Sigmoid colon (tissue), 7 donors: Measurements from ENCODE around the gene SMYD3. TPM values are rescaled to one million over a fixed set of nuclear protein-coding genes. Genes with fewer than 3 reads are reported as not detected.
"Not testable (repeated sequence)": the region's sequence is repeated elsewhere in the genome, so short reads cannot be mapped to it uniquely, and the experiment has no call there.

ENCODE experiments used
- DNase-seq: peaks from one replicate; pipeline ENCODE4 v3.0.0-alpha.2; 2019
- H3K27ac ChIP-seq, 4 donors: fragments of 200-600 bp; sonication (generic); one replicate each; pipeline ENCODE4 v1.5.1; 2016 to 2019; ENCODE audit warnings: mild to moderate bottlenecking in 1 of 4
- H3K27me3 ChIP-seq, 3 donors: fragments of 200-600 bp; sonication (generic); one replicate each; pipeline ENCODE4 v1.5.1; 2019; ENCODE audit warnings: mild to moderate bottlenecking in 1 of 3
- H3K36me3 ChIP-seq, 4 donors: fragments of 200-600 bp; sonication (generic); one replicate each; pipeline ENCODE4 v1.5.1; 2016 to 2019
- H3K4me1 ChIP-seq, 4 donors: fragments of 200-600 bp; sonication (generic); one replicate each; pipeline ENCODE4 v1.5.1; 2017 to 2019
- H3K4me3 ChIP-seq, 4 donors: fragments of 200-600 bp; sonication (generic); one replicate each; pipeline ENCODE4 v1.5.1; 2017 to 2019; ENCODE audit warnings: mild to moderate bottlenecking in 2 of 4, moderate library complexity in 1 of 4
- H3K9me3 ChIP-seq, 4 donors: fragments of 200-600 bp in 3 of 4; sonication (generic) in 3 of 4; one replicate each; pipeline versions ENCODE4 v1.5.1 to v1.6.1; 2013 to 2019
- EP300 ChIP-seq, 4 donors: sonication (generic); formaldehyde crosslinking; IDR thresholded peaks; one replicate each; pipeline ENCODE4 v1.6.1; 2017; ENCODE audit warnings: antibody characterized with exemption in 4 of 4
- POLR2A ChIP-seq, 2 donors: fragments of 450-650 bp; IDR thresholded peaks; one replicate each; pipeline ENCODE4 v1.6.1; 2016; ENCODE audit warnings: antibody characterized with exemption in 2 of 2, mild to moderate bottlenecking in 2 of 2, moderate library complexity in 2 of 2
- POLR2AphosphoS5 ChIP-seq, 4 donors: sonication (generic); formaldehyde crosslinking; IDR thresholded peaks; one replicate each; pipeline ENCODE4 v1.6.1; 2017; ENCODE audit warnings: antibody characterized with exemption in 4 of 4
- WGBS, 2 donors: extraction: QIAGEN DNeasy Blood & Tissue Kit; methylation state at CpG; one replicate each; pipeline ENCODE4 v1.1.7; 2013; 5-methylcytosine and 5-hydroxymethylcytosine counted together
- intact Hi-C: fragments of 100-400 bp; cut with DNase I; formaldehyde crosslinking; loops from one replicate; pipeline ENCODE4 v1.15.1; 2023
- polyA plus RNA-seq, 3 donors: library from polyadenylated mRNA; stranded (reverse); fragments of 200-250 nt; gene quantifications; one replicate each; pipeline ENCODE4 v1.2.3, GENCODE V29; 2013
- total RNA-seq, 4 donors: library from RNA; depleted of rRNA; stranded (reverse); fragments of >200 nt; gene quantifications; one replicate each; pipeline ENCODE4 v1.1.0, GENCODE V29; 2016
- TF ChIP-seq, protein P1 (sequence below), 4 experiments: fragments of 450-650 bp in 3 of 4; fragments of 200-600 bp in 1 of 4; IDR thresholded peaks; one replicate each; pipeline ENCODE4 v1.5.1; 2016 to 2019; ENCODE audit warnings: antibody characterized with exemption in 4 of 4, mild to moderate bottlenecking in 3 of 4, moderate library complexity in 2 of 4
- donor health status: healthy with polysubstance abuse.
- donor health status: Bipolar disorder and iron deficiency.
- donor health status: healthy.

SMYD3 gene
- total and polyA plus RNA-seq, 7 donors: 8.7 to 23.8 (median 17.1) TPM

DNA sequence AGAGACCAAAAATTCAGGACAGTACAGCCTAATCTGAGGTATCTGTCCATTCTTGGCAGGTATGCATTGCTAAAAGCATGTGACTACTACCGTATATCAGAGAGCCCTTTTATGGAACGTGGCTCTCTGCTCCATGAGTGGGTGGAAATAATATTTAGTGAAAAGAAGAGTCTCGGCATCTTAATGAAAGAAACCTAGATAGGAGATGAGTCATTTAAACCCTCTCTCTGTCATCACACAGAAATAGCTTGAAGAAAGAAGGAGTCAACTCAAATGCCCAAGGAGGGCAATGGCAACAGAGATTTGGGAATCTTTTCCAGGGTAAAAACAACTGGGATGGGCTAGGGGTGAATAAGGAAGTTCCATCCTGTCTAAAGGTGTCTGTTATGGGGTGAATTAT lies 528.2 kb downstream of the SMYD3 start:
- Histone ChIP-seq H3K27ac (no peak overlapping the region), H3K27me3 (no peaks in the 10 kb centered on the region), H3K9me3 (no peaks in the 10 kb centered on the region), H3K4me1 (no peaks in the 10 kb centered on the region), H3K4me3 (no peak overlapping the region), H3K36me3 (no peaks in the 10 kb centered on the region)
- DNase-seq: no peak
- intact Hi-C loops: no loop called here
- WGBS, 2 donors: 90 to 92% methylated on average over 3 of the region's 3 CpGs
- TF ChIP-seq EP300 (IDR thresholded peaks at IDR 0.05) (no peak), POLR2A (IDR thresholded peaks at IDR 0.05) (no peak), POLR2AphosphoS5 (IDR thresholded peaks at IDR 0.05) (no peak)
- TF ChIP-seq, protein P1, sequence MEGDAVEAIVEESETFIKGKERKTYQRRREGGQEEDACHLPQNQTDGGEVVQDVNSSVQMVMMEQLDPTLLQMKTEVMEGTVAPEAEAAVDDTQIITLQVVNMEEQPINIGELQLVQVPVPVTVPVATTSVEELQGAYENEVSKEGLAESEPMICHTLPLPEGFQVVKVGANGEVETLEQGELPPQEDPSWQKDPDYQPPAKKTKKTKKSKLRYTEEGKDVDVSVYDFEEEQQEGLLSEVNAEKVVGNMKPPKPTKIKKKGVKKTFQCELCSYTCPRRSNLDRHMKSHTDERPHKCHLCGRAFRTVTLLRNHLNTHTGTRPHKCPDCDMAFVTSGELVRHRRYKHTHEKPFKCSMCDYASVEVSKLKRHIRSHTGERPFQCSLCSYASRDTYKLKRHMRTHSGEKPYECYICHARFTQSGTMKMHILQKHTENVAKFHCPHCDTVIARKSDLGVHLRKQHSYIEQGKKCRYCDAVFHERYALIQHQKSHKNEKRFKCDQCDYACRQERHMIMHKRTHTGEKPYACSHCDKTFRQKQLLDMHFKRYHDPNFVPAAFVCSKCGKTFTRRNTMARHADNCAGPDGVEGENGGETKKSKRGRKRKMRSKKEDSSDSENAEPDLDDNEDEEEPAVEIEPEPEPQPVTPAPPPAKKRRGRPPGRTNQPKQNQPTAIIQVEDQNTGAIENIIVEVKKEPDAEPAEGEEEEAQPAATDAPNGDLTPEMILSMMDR (IDR thresholded peaks at IDR 0.05): no peak

DNA sequence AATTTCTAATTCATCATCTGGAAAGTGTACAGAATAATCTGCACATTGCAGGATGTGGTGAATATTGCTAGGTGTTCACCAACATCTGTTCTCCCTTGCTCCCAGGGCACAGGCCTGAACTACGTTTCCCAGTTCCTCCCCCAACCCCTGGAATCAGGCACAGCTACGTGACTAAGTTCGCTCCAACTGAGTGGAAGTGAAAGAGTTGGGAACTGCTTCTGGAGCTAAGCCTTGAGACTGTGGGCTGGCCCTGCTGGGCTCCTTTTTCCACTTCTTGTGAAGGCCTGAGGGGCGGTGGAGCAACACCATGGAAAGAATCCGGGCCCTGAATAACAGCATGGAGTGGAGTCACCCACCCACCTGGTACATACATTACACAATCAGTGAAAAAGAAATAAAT lies 534.6 kb downstream of the SMYD3 start:
- Histone ChIP-seq H3K27ac (no peak overlapping the region), H3K36me3 (no peaks in the 10 kb centered on the region), H3K4me3 (no peak overlapping the region), H3K27me3 (no peaks in the 10 kb centered on the region), H3K4me1 (peaks cover 0 to 12% (median 0%) of the 10 kb centered on the region in 4 donors), H3K9me3 (no peaks in the 10 kb centered on the region)
- intact Hi-C loops: no loop called here
- DNase-seq: no peak
- TF ChIP-seq EP300 (IDR thresholded peaks at IDR 0.05) (no peak), POLR2AphosphoS5 (IDR thresholded peaks at IDR 0.05) (no peak), POLR2A (IDR thresholded peaks at IDR 0.05) (no peak)
- TF ChIP-seq, protein P1 (IDR thresholded peaks at IDR 0.05): no peak
- 94% methylated on average over 5 of the region's 5 CpGs for WGBS, 2 donors

DNA sequence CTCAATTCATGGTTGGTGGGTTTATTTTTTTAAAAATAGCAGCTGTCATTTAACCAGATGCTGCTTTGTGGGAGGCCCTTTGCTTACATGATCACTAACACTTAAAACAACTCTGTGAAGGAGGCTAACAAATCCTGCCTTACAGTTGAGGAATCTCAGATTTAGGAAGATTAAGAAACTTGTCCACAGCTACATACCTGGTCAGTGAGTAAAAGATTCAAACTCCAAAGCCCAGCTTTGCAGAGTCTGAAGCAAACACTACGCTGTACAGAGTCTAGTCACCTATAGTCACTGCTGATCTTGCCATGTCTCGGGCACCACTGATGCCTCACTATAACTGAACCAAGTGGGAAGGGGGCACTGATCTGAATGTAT lies 535.4 kb downstream of the SMYD3 start:
- Histone ChIP-seq H3K4me1 (peaks cover 0 to 12% (median 0%) of the 10 kb centered on the region in 4 donors), H3K27ac (no peak overlapping the region), H3K4me3 (no peak overlapping the region), H3K27me3 (no peaks in the 10 kb centered on the region), H3K9me3 (no peaks in the 10 kb centered on the region), H3K36me3 (no peaks in the 10 kb centered on the region)
- DNase-seq: no peak
- WGBS, 2 donors: 97% methylated on average over 2 of the region's 2 CpGs
- no peak for TF ChIP-seq POLR2A (IDR thresholded peaks at IDR 0.05)
- TF ChIP-seq EP300 (IDR thresholded peaks at IDR 0.05): no peak
- TF ChIP-seq, protein P1 (IDR thresholded peaks at IDR 0.05): no peak
- TF ChIP-seq POLR2AphosphoS5 (IDR thresholded peaks at IDR 0.05): no peak
- intact Hi-C loops: no loop called here

DNA sequence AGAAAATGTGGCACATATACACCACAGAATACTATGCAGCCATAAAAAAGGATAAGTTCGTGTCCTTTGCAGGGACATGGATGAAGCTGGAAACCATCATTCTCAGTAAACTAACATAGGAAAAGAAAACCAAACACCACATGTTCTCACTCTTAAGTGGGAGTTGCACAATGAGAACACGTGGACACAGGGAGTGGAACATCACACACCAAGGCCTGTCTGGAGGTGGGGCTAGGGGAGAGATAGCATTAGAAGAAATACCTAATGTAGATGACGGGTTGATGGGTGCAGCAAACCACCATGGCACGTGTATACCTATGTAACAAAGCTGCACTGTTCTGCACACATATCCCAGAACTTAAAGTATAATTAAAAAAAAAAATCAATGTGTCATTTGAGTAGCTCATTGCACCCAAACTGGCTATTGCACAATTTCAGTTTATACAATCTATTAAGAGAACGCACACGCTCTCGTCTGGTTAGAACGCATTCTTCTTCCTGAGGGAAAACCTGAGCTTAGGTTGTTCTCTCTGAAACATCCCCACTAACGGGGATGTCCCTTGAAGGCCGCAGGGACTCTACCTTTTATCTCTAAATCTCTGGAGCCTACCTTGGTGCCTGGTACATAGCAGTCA lies 535.9 kb downstream of the SMYD3 start:
- H3K9me3 ChIP-seq, H3K27me3 ChIP-seq, H3K4me3 ChIP-seq, H3K27ac ChIP-seq, intact Hi-C loops, DNase-seq, H3K36me3 ChIP-seq: not testable (repeated sequence)
- WGBS, 2 donors: 92 to 94% methylated on average over 10 of the region's 10 CpGs
- peaks cover 0 to 12% (median 0%) of the 10 kb centered on the region in 4 donors for H3K4me1 ChIP-seq

DNA sequence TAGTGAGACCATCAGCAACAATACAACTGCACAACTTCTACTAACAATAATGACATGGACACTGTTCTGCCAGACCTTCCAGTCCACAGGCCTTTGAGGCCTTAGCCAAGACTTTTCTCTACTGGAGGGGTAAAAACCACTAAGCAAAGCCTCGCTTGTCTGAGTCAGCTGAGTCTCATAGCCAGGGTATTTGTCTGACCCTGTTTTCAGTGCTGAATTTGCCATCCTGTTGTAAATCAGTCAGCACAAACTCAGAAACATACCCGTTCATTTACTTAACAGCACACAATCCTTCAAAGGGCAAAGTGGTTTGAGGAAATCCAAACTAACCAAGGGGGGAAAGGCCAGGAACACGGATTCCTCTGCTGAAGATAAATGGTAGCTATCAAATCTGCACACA lies 537.8 kb downstream of the SMYD3 start:
- Histone ChIP-seq H3K4me1 (peaks cover 0 to 12% (median 0%) of the 10 kb centered on the region in 4 donors), H3K27ac (peak overlapping the region in 1 of 4 donors; percentile 3), H3K4me3 (no peak overlapping the region), H3K27me3 (no peaks in the 10 kb centered on the region), H3K36me3 (no peaks in the 10 kb centered on the region), H3K9me3 (no peaks in the 10 kb centered on the region)
- 77 to 78% methylated on average over 3 of the region's 3 CpGs for WGBS, 2 donors
- intact Hi-C loops: no loop called here
- DNase-seq: no peak
- no peak for TF ChIP-seq POLR2AphosphoS5 (IDR thresholded peaks at IDR 0.05)
- TF ChIP-seq POLR2A (IDR thresholded peaks at IDR 0.05): no peak
- no peak for TF ChIP-seq EP300 (IDR thresholded peaks at IDR 0.05)
- TF ChIP-seq, protein P1 (IDR thresholded peaks at IDR 0.05): no peak
